ENCODE measurements around the gene ANKS6.

Gene ANKS6

GRCh38 chr9:98777618-98778017 lies 18.7 kb downstream of the ANKS6 start:
- H3K4me3 ChIP-seq (ENCODE audit: low read depth, low read length) = no peak overlapping the region
- TF ChIP-seq CTCF (IDR thresholded peaks at IDR 0.05; ENCODE audit: insufficient read depth, low read length, missing control alignments) = no peak
- DNase-seq (ENCODE audit: low read depth, low spot score) = no peak
- CTCF ChIA-PET = interaction anchor here (0.8 to 8.0 kb wide), 10 partner anchors 7 to 513 kb away, joined by 3 to 207 read pairs (median 8); partner anchors contain the start of gene ANKS6
- POLR2A ChIA-PET = no interaction called here

- POLR2A ChIA-PET = no interaction called here
- H3K4me3 ChIP-seq (ENCODE audit: low read depth, low read length) = no peak overlapping the region
- CTCF ChIA-PET = interaction anchor here (0.6 to 8.0 kb wide), 95 partner anchors 10 to 853 kb away, joined by 3 to 207 read pairs (median 5); partner anchors contain the start of genes ANKS6, GABBR2, GALNT12 and TBC1D2
- peak; percentile 78 for TF ChIP-seq CTCF (IDR thresholded peaks at IDR 0.05; ENCODE audit: insufficient read depth, low read length, missing control alignments)
- DNase-seq (ENCODE audit: low read depth, low spot score) = peak; percentile 24
These were observed 20.4 kb downstream of the ANKS6 start for GRCh38 chr9:98775831-98776441.

- POLR2A ChIA-PET = no interaction called here
- no peak overlapping the region for H3K4me3 ChIP-seq (ENCODE audit: low read depth, low read length)
- no peak for DNase-seq (ENCODE audit: low read depth, low spot score)
- CTCF ChIA-PET = interaction anchor here (0.6 to 8.0 kb wide), 81 partner anchors 8 to 852 kb away, joined by 3 to 207 read pairs (median 5); partner anchors contain the start of genes ANKS6, GALNT12 and TRMO
- TF ChIP-seq CTCF (IDR thresholded peaks at IDR 0.05; ENCODE audit: insufficient read depth, low read length, missing control alignments) = peak; percentile 71
These were observed 21.6 kb downstream of the ANKS6 start for GRCh38 chr9:98774746-98775145.

- ChIA-PET POLR2A (no interaction called here), CTCF (interaction anchor here (1.0 to 8.0 kb wide), 15 partner anchors 7 to 568 kb away, joined by 3 to 207 read pairs (median 13); partner anchors contain the start of gene ANKS6)
- no peak for DNase-seq (ENCODE audit: low read depth, low spot score)
- no peak for TF ChIP-seq CTCF (IDR thresholded peaks at IDR 0.05; ENCODE audit: insufficient read depth, low read length, missing control alignments)
- no peak overlapping the region for H3K4me3 ChIP-seq (ENCODE audit: low read depth, low read length)
These were observed 22.6 kb downstream of the ANKS6 start for GRCh38 chr9:98773721-98774120.

GRCh38 chr9:98772364-98773155 lies 23.8 kb downstream of the ANKS6 start:
- POLR2A ChIA-PET = no interaction called here

More at GRCh38 chr9:98772364-98773155, 23.8 kb downstream of the ANKS6 start:
- TF ChIP-seq CTCF (IDR thresholded peaks at IDR 0.05; ENCODE audit: insufficient read depth, low read length, missing control alignments) = no peak
- H3K4me3 ChIP-seq (ENCODE audit: low read depth, low read length) = no peak overlapping the region
- CTCF ChIA-PET = interaction anchor here (1.1 to 8.0 kb wide), 6 partner anchors 10 to 508 kb away, joined by 3 to 207 read pairs (median 10); partner anchors contain the start of gene ANKS6
- no peak for DNase-seq (ENCODE audit: low read depth, low spot score)
